Natural killer cell treated with Interleukin-12 subunit alpha and Interleukin-12 subunit beta and Interleukin-15 and Interleukin-18, amount 100 ng/mL, for 72 hours (primary cell): ENCODE data around the gene LSM10. TPM values are rescaled to one million over a fixed set of nuclear protein-coding genes. Genes with fewer than 3 reads are reported as not detected.

Experiments used
- ATAC-seq, 2 donors: fragments of 150-1000 bp; cut with Tn5 transposase in 1 of 2; sonication (Bioruptor Pico), chemical (Tn5 transposase) in 1 of 2; 2 replicates each; pipeline ENCODE4 v1.10.0; 2021
- DNase-seq: peaks from one replicate; pipeline ENCODE4 v3.0.0; 2022; ENCODE audit warnings: low spot score
- H3K27ac Mint-ChIP-seq, 2 donors: 1 replicate in 1 of 2; 2 replicates in 1 of 2; pipeline ENCODE4 v1.8.0; 2022; ENCODE audit warnings: mixed read lengths in 2 of 2, mild to moderate bottlenecking in 1 of 2, moderate library complexity in 1 of 2
- H3K27me3 Mint-ChIP-seq, 2 donors: 1 replicate in 1 of 2; 2 replicates in 1 of 2; pipeline ENCODE4 v1.8.0; 2022; ENCODE audit warnings: mixed read lengths in 2 of 2
- H3K36me3 Mint-ChIP-seq: one replicate; pipeline ENCODE4 v1.8.0; 2022; ENCODE audit warnings: mixed read lengths
- H3K4me1 Mint-ChIP-seq, 2 donors: 1 replicate in 1 of 2; 2 replicates in 1 of 2; pipeline ENCODE4 v1.8.0; 2022; ENCODE audit warnings: low read depth in 2 of 2, mixed read lengths in 2 of 2, mild to moderate bottlenecking in 1 of 2
- H3K4me3 Mint-ChIP-seq: one replicate; pipeline ENCODE4 v1.8.0; 2022; ENCODE audit warnings: mixed read lengths
- H3K9me3 Mint-ChIP-seq: 2 replicates; pipeline ENCODE4 v1.8.0; 2022; ENCODE audit warnings: mixed read lengths
- total RNA-seq, 2 donors: library from RNA; stranded (reverse); gene quantifications; one replicate each; pipeline ENCODE4 v1.2.3, GENCODE V29; 2022

The LSM10 gene
- total RNA-seq, result 10 to 100 TPM; 56.6 to 58.1 TPM

GRCh38 chr1:36397378-36398230 is at the start of gene LSM10:
LSM10 (minus strand) TSS chr1:36397908; CDS start chr1:36394129, 3,779 bp downstream.
- Mint-ChIP-seq H3K36me3 (no peaks in the 10 kb centered on the region), H3K9me3 (no peaks in the 10 kb centered on the region), H3K27me3 (no peaks in the 10 kb centered on the region), H3K27ac (peak within 1 kb of the TSS; percentile 90 to 98), H3K4me3 (peak within 1 kb of the TSS; percentile 87), H3K4me1 (peaks cover 39 to 40% of the 10 kb centered on the region in 2 donors)
- ATAC-seq (peak; percentile 75 to 79), DNase-seq (peak; percentile 92)

GRCh38 chr1:36447450-36447849 is 49.7 kb upstream of the LSM10 start:
- DNase-seq (no peak), ATAC-seq (no peak)
- Mint-ChIP-seq H3K27ac (no peak overlapping the region), H3K36me3 (no peaks in the 10 kb centered on the region), H3K27me3 (no peaks in the 10 kb centered on the region), H3K4me3 (no peak overlapping the region), H3K4me1 (peaks cover 15 to 17% of the 10 kb centered on the region in 2 donors), H3K9me3 (no peaks in the 10 kb centered on the region)

- no peak overlapping the region for H3K4me3 Mint-ChIP-seq
- DNase-seq, result no peak
- H3K9me3 Mint-ChIP-seq, result no peaks in the 10 kb centered on the region
- peaks cover 13% of the 10 kb centered on the region in 2 donors for H3K4me1 Mint-ChIP-seq
- no peaks in the 10 kb centered on the region for H3K36me3 Mint-ChIP-seq
- H3K27ac Mint-ChIP-seq, result no peak overlapping the region
- ATAC-seq, result no peak
- no peaks in the 10 kb centered on the region for H3K27me3 Mint-ChIP-seq
Measured at GRCh38 chr1:36446746-36447145, 49.0 kb upstream of the LSM10 start.

GRCh38 chr1:36446271-36446670 is 48.6 kb upstream of the LSM10 start:
- Mint-ChIP-seq H3K27ac (no peak overlapping the region), H3K27me3 (no peaks in the 10 kb centered on the region), H3K36me3 (no peaks in the 10 kb centered on the region), H3K4me1 (peaks cover 8 to 9% of the 10 kb centered on the region in 2 donors), H3K9me3 (no peaks in the 10 kb centered on the region), H3K4me3 (no peak overlapping the region)
- no peak for ATAC-seq
- no peak for DNase-seq

- H3K36me3 Mint-ChIP-seq, result no peaks in the 10 kb centered on the region
- no peak for ATAC-seq
- H3K4me3 Mint-ChIP-seq, result no peak overlapping the region
- H3K27me3 Mint-ChIP-seq, result no peaks in the 10 kb centered on the region
- DNase-seq, result no peak
- no peaks in the 10 kb centered on the region for H3K9me3 Mint-ChIP-seq
- no peak overlapping the region for H3K27ac Mint-ChIP-seq
- H3K4me1 Mint-ChIP-seq, result no peaks in the 10 kb centered on the region
Measured at GRCh38 chr1:36443297-36443696, 45.6 kb upstream of the LSM10 start.

- DNase-seq (no peak), ATAC-seq (no peak)
- Mint-ChIP-seq H3K36me3 (no peaks in the 10 kb centered on the region), H3K4me3 (no peak overlapping the region), H3K9me3 (no peaks in the 10 kb centered on the region), H3K27ac (no peak overlapping the region), H3K4me1 (no peaks in the 10 kb centered on the region), H3K27me3 (no peaks in the 10 kb centered on the region)
Measured at GRCh38 chr1:36442337-36442736, 44.6 kb upstream of the LSM10 start.

GRCh38 chr1:36440646-36441045 is 42.9 kb upstream of the LSM10 start:
- H3K4me3 Mint-ChIP-seq, result no peak overlapping the region

GRCh38 chr1:36440044-36440443 is 42.3 kb upstream of the LSM10 start:
- no peaks in the 10 kb centered on the region for H3K9me3 Mint-ChIP-seq
- H3K4me3 Mint-ChIP-seq, result no peak overlapping the region
- H3K4me1 Mint-ChIP-seq, result no peaks in the 10 kb centered on the region
- no peak overlapping the region for H3K27ac Mint-ChIP-seq
- no peaks in the 10 kb centered on the region for H3K36me3 Mint-ChIP-seq
- no peaks in the 10 kb centered on the region for H3K27me3 Mint-ChIP-seq
- DNase-seq (no peak), ATAC-seq (no peak)

More at GRCh38 chr1:36440646-36441045, 42.9 kb upstream of the LSM10 start:
- H3K27ac Mint-ChIP-seq, result no peak overlapping the region
- ATAC-seq, result no peak
- H3K4me1 Mint-ChIP-seq, result no peaks in the 10 kb centered on the region
- no peaks in the 10 kb centered on the region for H3K9me3 Mint-ChIP-seq
- DNase-seq, result no peak
- H3K36me3 Mint-ChIP-seq, result no peaks in the 10 kb centered on the region
- no peaks in the 10 kb centered on the region for H3K27me3 Mint-ChIP-seq

GRCh38 chr1:36438715-36439114 is 41.0 kb upstream of the LSM10 start:
- ATAC-seq (no peak), DNase-seq (no peak)
- no peaks in the 10 kb centered on the region for H3K27me3 Mint-ChIP-seq
- H3K4me3 Mint-ChIP-seq, result no peak overlapping the region
- no peaks in the 10 kb centered on the region for H3K36me3 Mint-ChIP-seq
- H3K27ac Mint-ChIP-seq, result no peak overlapping the region
- H3K4me1 Mint-ChIP-seq, result no peaks in the 10 kb centered on the region
- no peaks in the 10 kb centered on the region for H3K9me3 Mint-ChIP-seq

- Mint-ChIP-seq H3K4me1 (no peaks in the 10 kb centered on the region), H3K9me3 (no peaks in the 10 kb centered on the region), H3K4me3 (no peak overlapping the region), H3K27me3 (no peaks in the 10 kb centered on the region), H3K27ac (no peak overlapping the region), H3K36me3 (no peaks in the 10 kb centered on the region)
- DNase-seq, result no peak
- ATAC-seq, result no peak
Measured at GRCh38 chr1:36436821-36437220, 39.1 kb upstream of the LSM10 start.

GRCh38 chr1:36433102-36433501 is 35.4 kb upstream of the LSM10 start:
- Mint-ChIP-seq H3K9me3 (no peaks in the 10 kb centered on the region), H3K27ac (no peak overlapping the region), H3K36me3 (no peaks in the 10 kb centered on the region), H3K27me3 (no peaks in the 10 kb centered on the region), H3K4me1 (no peaks in the 10 kb centered on the region), H3K4me3 (no peak overlapping the region)
- no peak for ATAC-seq
- DNase-seq, result no peak

- H3K9me3 Mint-ChIP-seq, result no peaks in the 10 kb centered on the region
- ATAC-seq (no peak), DNase-seq (no peak)
- no peak overlapping the region for H3K27ac Mint-ChIP-seq
- H3K4me3 Mint-ChIP-seq, result no peak overlapping the region
- no peaks in the 10 kb centered on the region for H3K36me3 Mint-ChIP-seq
- H3K4me1 Mint-ChIP-seq, result no peaks in the 10 kb centered on the region
- no peaks in the 10 kb centered on the region for H3K27me3 Mint-ChIP-seq
Measured at GRCh38 chr1:36432616-36433015, 34.9 kb upstream of the LSM10 start.

- H3K27me3 Mint-ChIP-seq, result no peaks in the 10 kb centered on the region
- DNase-seq, result no peak
Measured at GRCh38 chr1:36425791-36426190, 28.1 kb upstream of the LSM10 start.

GRCh38 chr1:36421649-36422048 is 23.9 kb upstream of the LSM10 start:
- DNase-seq, result no peak
- H3K9me3 Mint-ChIP-seq, result no peaks in the 10 kb centered on the region
- H3K4me3 Mint-ChIP-seq, result no peak overlapping the region
- ATAC-seq, result no peak
- peaks cover 12 to 13% of the 10 kb centered on the region in 2 donors for H3K4me1 Mint-ChIP-seq
- H3K27me3 Mint-ChIP-seq, result no peaks in the 10 kb centered on the region
- H3K27ac Mint-ChIP-seq, result peak overlapping the region; percentile 19 to 84
- no peaks in the 10 kb centered on the region for H3K36me3 Mint-ChIP-seq

More at GRCh38 chr1:36425791-36426190, 28.1 kb upstream of the LSM10 start:
- Mint-ChIP-seq H3K36me3 (no peaks in the 10 kb centered on the region), H3K27ac (no peak overlapping the region), H3K4me3 (no peak overlapping the region), H3K9me3 (no peaks in the 10 kb centered on the region), H3K4me1 (peaks cover 6 to 7% of the 10 kb centered on the region in 2 donors)
- ATAC-seq, result no peak
